SK-MEL-5 (cell line): ENCODE measurements around the gene OR8G1. TPM values are rescaled to one million over a fixed set of nuclear protein-coding genes. Genes with fewer than 3 reads are reported as not detected.

ENCODE experiments used
- DNase-seq: peaks from one replicate; pipeline ENCODE4 v3.0.0-alpha.2; 2016; ENCODE audit warnings: low read depth, low spot score
- in situ Hi-C: cut with HindIII; loops from 2 replicates; pipeline ENCODE4 v1.10.0; 2016; ENCODE audit warnings: low sequenced_read_pairs, high pct_unique_total_duplicates, low pct_unique_long_range_greater_than_20kb
- polyA plus RNA-seq, 2 experiments: library from polyadenylated mRNA; depleted of rRNA; stranded (reverse); fragments of >200 nt; gene quantifications; 2 replicates each; pipeline ENCODE4 v1.2.3, GENCODE V29; 2015
- total RNA-seq: library from RNA; depleted of rRNA; stranded (reverse); fragments of >200 nt; shearing (Covaris generic); gene quantifications from 2 replicates; pipeline ENCODE4 v1.2.3, GENCODE V29; 2014; rRNA removed

Gene OR8G1, protein sequence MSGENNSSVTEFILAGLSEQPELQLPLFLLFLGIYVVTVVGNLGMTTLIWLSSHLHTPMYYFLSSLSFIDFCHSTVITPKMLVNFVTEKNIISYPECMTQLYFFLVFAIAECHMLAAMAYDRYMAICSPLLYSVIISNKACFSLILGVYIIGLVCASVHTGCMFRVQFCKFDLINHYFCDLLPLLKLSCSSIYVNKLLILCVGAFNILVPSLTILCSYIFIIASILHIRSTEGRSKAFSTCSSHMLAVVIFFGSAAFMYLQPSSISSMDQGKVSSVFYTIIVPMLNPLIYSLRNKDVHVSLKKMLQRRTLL
- not detected in 2 replicates for total RNA-seq
- not detected in 2 replicates for polyA plus RNA-seq (2015; cell fraction: cytosol; rRNA removed)
- polyA plus RNA-seq (2015; cell fraction: nucleus; rRNA removed): not detected in 2 replicates

- in situ Hi-C loops: no loop called here
- DNase-seq: no peak
Observed at GRCh38 chr11:124240621-124241397, at the start of gene OR8G1. Gene OR8G1, plus strand, starts transcription at chr11:124241095. Its CDS starts 8,581 bp downstream, at chr11:124249676.

DNA sequence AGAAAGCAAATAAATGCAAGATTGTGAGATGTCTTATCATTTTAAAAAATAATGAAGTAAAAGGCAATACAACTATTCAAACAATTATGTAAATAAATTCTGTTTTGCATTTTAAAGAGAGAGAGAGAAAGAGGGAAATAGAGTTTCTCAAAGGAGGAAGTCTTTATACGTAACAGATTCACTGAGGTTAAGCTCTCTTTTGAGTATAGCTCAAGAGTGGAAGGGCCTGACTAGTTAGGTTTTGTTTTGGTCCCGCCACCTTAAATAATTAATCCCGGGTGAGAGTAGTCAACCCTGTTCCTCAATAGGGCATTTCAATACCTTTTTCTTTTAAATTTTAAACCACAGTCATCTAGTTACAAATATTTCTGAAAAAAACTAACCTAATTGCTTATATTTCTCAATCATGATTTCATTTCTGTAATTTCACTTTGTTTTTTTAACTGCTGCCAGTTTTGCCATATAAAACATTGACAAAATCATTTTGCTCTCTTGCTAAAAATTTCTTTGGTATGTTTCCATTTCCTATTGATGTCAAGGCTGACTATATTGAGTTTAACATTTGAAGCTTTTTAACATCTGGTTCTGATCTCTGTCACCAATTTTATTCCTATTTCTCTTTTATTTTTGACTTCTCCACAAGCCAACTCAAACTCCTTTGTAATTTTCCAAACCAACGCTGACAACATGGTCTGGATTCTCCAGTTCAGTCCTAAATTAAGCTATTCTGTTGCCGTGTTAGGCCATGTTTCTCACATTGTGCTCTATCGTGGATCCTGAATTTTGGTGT lies 47.5 kb upstream of the OR8G1 start:
- in situ Hi-C loops: no loop called here
- no peak for DNase-seq

DNA sequence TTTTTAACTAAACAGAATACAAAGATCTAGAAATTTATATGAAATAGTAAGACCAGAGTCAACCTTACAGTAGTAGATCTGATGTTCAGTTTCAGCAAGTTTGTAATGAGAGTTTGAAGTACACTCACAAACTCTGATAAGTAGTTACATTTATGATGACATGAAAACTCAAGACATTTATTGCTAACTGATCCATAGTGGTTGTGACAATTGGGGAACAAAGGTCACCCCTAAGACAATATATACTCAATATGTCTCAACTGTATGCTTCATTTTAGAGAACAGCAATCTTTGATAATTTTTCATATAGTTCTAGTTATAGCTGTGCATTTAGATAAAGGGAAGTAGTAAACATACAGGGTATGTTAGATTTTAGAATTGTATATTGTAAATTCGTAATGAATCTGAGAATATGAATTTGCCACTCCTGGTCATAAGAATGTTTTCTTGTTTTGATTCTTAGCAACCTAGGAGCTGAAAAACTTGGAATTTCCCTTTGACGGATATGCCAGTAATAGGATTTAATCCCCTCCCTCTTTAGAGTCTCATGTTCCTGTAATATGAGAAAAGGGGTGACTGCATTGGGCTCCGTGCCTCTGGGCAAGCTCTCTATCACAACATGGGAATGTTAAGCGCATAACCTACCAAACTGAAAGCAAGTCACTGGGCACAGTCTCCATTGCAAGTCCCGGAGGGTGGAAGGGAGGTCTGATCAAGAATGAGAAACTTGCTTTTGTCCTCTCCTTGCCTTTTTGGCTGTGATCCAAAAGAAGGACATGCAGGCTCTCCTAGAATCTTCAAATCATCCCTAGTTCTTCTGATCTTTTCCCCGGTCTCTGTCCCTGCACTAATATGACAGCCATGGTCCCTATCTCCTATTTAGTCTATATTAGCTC lies 46.4 kb upstream of the OR8G1 start:
- in situ Hi-C loops: no loop called here
- DNase-seq: no peak

DNA sequence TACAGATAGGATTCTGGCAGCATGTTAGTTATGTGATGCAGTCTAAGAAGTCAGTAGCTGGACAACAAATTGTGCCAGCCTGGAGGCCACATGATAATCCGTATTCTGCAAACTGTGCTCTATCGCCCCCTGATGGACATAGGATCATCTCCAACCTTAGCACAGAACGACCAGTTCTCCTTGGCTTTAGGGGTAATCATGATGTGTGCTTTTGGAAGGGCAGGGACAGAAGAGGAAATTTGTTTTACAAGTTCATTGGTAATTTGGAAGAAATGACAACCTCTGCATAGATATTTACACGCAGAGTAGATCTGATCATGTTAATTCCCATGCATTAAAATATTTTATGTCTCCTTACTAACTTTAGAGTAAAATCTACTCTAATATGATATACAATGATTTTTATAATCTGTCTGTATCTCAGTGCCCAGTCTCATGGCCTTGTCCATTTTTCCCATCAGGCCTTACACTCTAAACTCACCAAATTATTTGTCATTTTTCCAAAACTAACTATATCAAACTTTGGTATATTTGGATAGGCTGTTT lies 45.6 kb upstream of the OR8G1 start:
- in situ Hi-C loops: no loop called here
- peak; percentile 76 for DNase-seq

DNA sequence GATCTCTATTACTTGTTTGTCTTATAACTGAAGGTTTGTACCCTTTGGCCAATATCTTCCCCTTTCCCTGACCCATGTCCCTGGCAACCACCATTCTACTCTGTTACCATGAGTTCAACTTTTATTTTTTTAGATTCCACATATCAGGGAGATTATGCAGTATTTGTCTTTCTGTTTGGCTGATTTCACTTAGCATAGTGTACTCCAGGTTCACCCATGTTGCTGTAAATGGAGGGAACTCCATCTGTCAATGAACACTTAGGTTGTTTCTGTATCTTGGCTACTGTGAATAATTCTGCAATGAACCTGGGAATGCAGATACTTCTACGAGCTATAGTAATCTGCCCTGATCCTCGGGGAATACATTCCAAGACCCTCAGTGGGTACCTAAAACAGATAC lies 42.9 kb upstream of the OR8G1 start:
- no peak for DNase-seq
- in situ Hi-C loops: no loop called here

GRCh38 chr11:124198897-124199296 lies 42.0 kb upstream of the OR8G1 start:
- no peak for DNase-seq
- in situ Hi-C loops: no loop called here

- in situ Hi-C loops: no loop called here
- peak; percentile 47 for DNase-seq
Observed at GRCh38 chr11:124199702-124200101, 41.2 kb upstream of the OR8G1 start.

GRCh38 chr11:124200671-124201070 lies 40.2 kb upstream of the OR8G1 start:
- DNase-seq: no peak
- in situ Hi-C loops: no loop called here

DNA sequence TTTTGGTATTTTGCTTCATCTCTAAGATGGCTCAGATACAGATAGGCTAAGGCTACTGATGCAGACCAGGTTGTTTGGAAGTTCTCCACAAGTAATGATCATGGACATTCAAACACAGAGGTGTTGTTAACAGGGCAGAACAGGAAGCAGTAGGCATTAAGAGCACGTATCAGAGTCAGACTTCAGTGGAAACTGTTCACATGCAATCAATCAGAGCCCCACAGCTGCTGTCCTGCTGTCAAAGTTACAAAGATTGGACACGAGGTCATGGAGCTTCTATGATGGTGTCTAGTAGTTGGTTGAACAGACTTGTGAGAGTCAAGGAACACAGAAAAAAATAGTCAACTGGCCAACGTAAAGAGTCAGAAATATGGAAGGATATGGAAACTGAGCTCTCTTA lies 37.9 kb upstream of the OR8G1 start:
- in situ Hi-C loops: no loop called here
- DNase-seq: no peak

DNA sequence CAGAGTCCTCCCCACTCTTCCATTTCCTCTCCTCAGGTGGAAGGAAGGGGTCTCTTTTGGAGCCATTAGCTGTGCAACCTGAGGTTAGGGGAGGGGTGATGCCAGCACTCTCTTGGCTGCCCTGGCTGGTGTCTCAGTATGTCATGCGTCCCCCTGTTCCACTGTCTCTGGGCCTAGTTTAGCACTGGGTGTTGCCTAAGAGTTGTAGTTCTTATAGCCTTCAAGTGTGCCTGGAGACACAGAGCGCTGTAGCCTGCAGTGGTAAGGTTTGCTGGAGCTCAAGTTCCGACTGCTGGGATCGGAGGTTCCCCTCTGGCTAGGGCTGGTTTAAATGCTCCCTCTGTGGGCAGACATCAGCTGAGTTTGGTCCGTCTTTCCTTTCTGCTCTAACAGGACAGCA lies 36.9 kb upstream of the OR8G1 start:
- no peak for DNase-seq
- in situ Hi-C loops: no loop called here

DNA sequence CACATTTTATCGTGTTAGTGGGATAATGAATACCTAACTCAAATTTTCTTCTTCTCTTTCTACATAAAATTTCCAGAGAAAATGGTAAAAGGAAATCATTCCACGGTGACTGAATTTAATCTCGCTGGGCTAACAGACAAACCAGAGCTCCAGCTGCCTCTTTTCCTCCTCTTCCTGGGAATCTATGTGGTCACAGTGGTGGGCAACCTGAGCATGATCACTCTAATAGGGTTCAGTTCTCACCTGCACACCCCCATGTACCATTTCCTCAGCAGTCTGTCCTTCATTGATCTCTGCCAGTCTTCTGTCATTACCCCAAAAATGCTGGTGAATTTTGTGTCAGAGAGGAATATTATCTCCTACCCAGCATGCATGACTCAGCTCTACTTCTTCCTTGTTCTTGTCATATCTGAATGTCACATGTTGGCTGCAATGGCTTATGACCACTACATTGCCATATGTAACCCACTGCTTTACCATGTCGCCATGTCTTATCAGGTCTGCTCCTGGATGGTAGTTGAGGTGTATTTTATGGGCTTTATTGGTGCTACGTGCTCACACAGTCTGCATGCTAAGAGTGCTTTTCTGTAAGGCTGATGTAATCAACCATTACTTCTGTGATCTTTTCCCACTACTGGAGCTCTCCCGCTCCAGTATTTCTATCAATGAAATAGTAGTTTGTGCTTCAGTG lies 33.6 kb upstream of the OR8G1 start:
- in situ Hi-C loops: no loop called here
- no peak for DNase-seq

DNA sequence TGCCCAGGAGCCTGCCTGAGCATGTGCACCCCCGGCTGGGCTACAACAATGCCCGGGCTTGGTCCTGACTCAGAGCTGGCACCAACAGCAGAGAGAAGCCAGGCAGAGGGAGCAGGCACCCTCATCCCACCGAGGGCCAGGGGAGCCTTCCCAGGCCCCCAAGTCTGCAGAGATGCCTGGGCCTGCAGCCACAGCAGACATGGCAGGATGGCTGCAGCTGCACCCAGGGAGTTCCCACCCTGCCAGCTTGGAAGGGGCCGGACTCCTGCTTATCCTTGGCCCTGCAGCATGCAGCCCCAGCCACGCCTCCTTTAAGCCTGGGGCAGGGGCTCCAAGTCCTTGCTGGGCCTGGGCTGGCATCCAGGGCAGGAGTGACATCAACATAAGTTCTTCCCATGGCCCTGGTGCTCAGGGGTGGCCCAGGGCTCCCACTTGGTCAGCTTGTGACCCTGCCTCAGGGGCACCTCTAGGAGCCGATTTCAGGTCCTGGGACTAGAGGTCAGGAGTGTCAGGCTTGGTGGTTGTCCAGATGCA lies 31.0 kb upstream of the OR8G1 start:
- in situ Hi-C loops: no loop called here
- DNase-seq: no peak

- in situ Hi-C loops: no loop called here
- no peak for DNase-seq
Observed at GRCh38 chr11:124210421-124210820, 30.5 kb upstream of the OR8G1 start.

DNA sequence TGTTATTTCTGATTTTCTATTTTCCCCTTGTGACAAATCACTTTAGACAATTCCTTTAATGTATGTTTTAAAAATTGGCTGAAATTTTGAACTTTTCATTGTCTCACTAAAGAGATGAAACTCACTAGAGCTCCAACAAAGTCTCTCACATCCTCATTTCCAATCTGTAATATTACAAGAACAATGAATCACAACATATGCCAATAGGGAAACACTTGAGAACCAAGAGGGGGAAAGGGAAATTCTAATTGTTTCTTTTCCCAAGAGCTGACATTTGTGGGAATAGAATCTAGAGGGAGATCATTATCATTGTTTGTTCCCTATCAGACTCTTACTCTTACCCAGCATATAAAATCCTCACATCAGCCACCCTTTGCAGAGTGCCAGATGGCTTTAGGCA lies 29.6 kb upstream of the OR8G1 start:
- DNase-seq: no peak
- in situ Hi-C loops: no loop called here

- DNase-seq: no peak
- in situ Hi-C loops: no loop called here
Observed at GRCh38 chr11:124214027-124214426, 26.9 kb upstream of the OR8G1 start.

DNA sequence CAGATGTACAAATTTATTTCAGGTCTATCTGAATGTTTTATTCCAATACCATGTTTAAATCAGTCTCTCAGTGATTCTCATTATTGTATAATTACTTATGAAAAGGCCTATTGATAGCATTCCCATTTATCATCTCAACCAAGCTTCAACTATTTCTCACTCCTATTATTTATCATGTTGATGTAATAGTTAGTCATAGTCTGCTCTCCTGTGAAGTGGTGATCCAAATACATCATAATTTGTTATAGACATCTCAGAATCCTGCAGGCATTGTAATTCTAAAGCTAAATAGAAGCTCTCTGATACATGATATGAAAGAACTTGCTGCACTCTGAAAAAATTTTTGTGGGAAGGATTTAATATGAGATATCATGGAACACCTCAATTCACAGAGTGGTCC lies 21.8 kb upstream of the OR8G1 start:
- in situ Hi-C loops: no loop called here
- DNase-seq: no peak
